ENCODE data around the gene ENSA. TPM values are rescaled to one million over a fixed set of nuclear protein-coding genes. Genes with fewer than 3 reads are reported as not detected.
"Not testable (repeated sequence)": the region's sequence is repeated elsewhere in the genome, so short reads cannot be mapped to it uniquely, and the experiment has no call there.

The ENSA gene
- total and polyA plus RNA-seq, 2 of the 4 experiments (the other 2 are of a cell fraction): 53.2 to 96.5 TPM

DNA sequence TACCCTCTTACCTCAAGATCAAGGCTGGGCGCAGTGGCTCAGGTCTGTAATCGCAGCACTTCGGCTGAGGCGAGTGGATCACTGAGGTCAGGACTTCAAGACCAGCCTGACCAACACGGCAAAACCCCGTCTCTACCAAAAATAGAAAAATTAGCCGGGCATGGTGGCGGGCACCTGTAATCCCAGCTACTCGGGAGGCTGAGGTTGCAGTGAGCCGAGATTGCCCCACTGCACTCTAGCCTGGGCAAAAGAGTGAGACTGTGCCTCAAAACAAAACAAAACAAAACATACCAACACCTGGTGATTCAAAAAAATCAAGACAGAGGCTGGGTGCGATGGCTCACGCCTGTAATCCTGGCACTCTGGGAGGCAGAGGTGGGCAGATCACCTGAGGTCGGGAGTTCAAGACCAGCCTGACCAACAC is 55.8 kb downstream of the ENSA start:
- in situ Hi-C loops (cut with MboI; ENCODE audit: low sequenced_read_pairs); H2AFZ ChIP-seq (replicated peaks; ENCODE audit: low read length, poor library complexity); BruUV-seq (replicated peaks); H3K27me3 ChIP-seq (ENCODE audit: control insufficient read depth, insufficient read depth, low read length); H4K5ac ChIP-seq (ENCODE audit: low read depth, low read length); H3K9me1 ChIP-seq (ENCODE audit: insufficient read depth, low read length); DNase-seq; CTCF ChIA-PET; POLR2A ChIA-PET (ENCODE audit: unreplicated experiment); H2AK9ac ChIP-seq (replicated peaks; ENCODE audit: low read depth, low read length, poor library complexity); H3K27ac ChIP-seq (ENCODE audit: insufficient read depth, low read length); H3K9me3 ChIP-seq (ENCODE audit: control insufficient read depth, insufficient read depth, low read length); H3K4ac ChIP-seq (ENCODE audit: low read depth, low read length); H4K8ac ChIP-seq (ENCODE audit: low read depth in 2 of 2, low read length in 2 of 2); intact Hi-C loops (cut with micrococcal nuclease); H2BK15ac ChIP-seq (ENCODE audit: low read depth, low read length); H3K23ac ChIP-seq (ENCODE audit: low read depth, low read length); H3K14ac ChIP-seq (replicated peaks; ENCODE audit: low read depth, low read length); H3K18ac ChIP-seq (ENCODE audit: low read depth, low read length); H3K4me3 ChIP-seq (ENCODE audit: insufficient read depth, low read depth, low read length); H2AK5ac ChIP-seq (ENCODE audit: low read depth, low read length); dilution Hi-C loops (cut with HindIII; ENCODE audit: low sequenced_read_pairs, unreplicated experiment); H2BK120ac ChIP-seq (ENCODE audit: low read depth, low read length); H3K56ac ChIP-seq (ENCODE audit: extremely low read depth, insufficient read depth, low read length); H2BK5ac ChIP-seq (ENCODE audit: low read depth, low read length, poor library complexity, severe bottlenecking); H2BK20ac ChIP-seq (ENCODE audit: low read depth, low read length); ATAC-seq (ENCODE audit: low read depth); H3K9ac ChIP-seq (ENCODE audit: low read depth, low read length); H3K4me2 ChIP-seq (ENCODE audit: low read depth, low read length); H4K91ac ChIP-seq (ENCODE audit: insufficient read depth, low read depth, low read length): not testable (repeated sequence)
- WGBS, 2 experiments (ENCODE audit: extremely low coverage in 2 of 2, insufficient read length in 1 of 2): 95% methylated on average over 7 of the region's 13 CpGs; no CpG with 5 or more reads in 1 of the 2 experiments
- Histone ChIP-seq H3K36me3 (ENCODE audit: control insufficient read depth, insufficient read depth, low read length) (peaks cover 56% of the 10 kb centered on the region), H3K4me1 (ENCODE audit: control insufficient read depth, insufficient read depth, low read length) (peaks cover 19% of the 10 kb centered on the region), H3K79me1 (ENCODE audit: low read depth in 1 of 2, low read length in 2 of 2) (peaks cover 9 to 32% of the 10 kb centered on the region in 2 experiments; a peak in 3 of 4 replicates), H4K20me1 (ENCODE audit: insufficient read depth, low read length) (peaks cover 99% of the 10 kb centered on the region)
